ENCODE measurements around the gene PLD5.
A peak's percentile ranks its signal among the peaks of the same experiment; 100 is the strongest.
"Not testable (repeated sequence)": the region's sequence is repeated elsewhere in the genome, so short reads cannot be mapped to it uniquely, and the experiment has no call there.

Gene PLD5

GRCh38 chr1:242211254-242212022 is 313.1 kb downstream of the PLD5 start:
- DNase-seq (ENCODE audit: low spot score), result no peak

- DNase-seq (ENCODE audit: low spot score), result not testable (repeated sequence)
These were observed 314.2 kb downstream of the PLD5 start for GRCh38 chr1:242210316-242210715.

GRCh38 chr1:242209063-242209462 is 315.4 kb downstream of the PLD5 start:
- DNase-seq (ENCODE audit: low spot score), result no peak

GRCh38 chr1:242208021-242208420 is 316.5 kb downstream of the PLD5 start:
- no peak for DNase-seq (ENCODE audit: low spot score)

- no peak for DNase-seq (ENCODE audit: low spot score)
These were observed 317.5 kb downstream of the PLD5 start for GRCh38 chr1:242206994-242207393.

GRCh38 chr1:242205622-242206489 is 318.6 kb downstream of the PLD5 start:
- DNase-seq (ENCODE audit: low spot score), result peak; percentile 13

GRCh38 chr1:242203262-242203661 is 321.2 kb downstream of the PLD5 start:
- no peak for DNase-seq (ENCODE audit: low spot score)

GRCh38 chr1:242201090-242201489 is 323.4 kb downstream of the PLD5 start:
- DNase-seq (ENCODE audit: low spot score), result no peak

GRCh38 chr1:242199776-242200458 is 324.6 kb downstream of the PLD5 start:
- no peak for DNase-seq (ENCODE audit: low spot score)

- no peak for DNase-seq (ENCODE audit: low spot score)
These were observed 326.3 kb downstream of the PLD5 start for GRCh38 chr1:242197907-242198820.

GRCh38 chr1:242196914-242197313 is 327.6 kb downstream of the PLD5 start:
- DNase-seq (ENCODE audit: low spot score), result no peak

GRCh38 chr1:242196101-242196500 is 328.4 kb downstream of the PLD5 start:
- DNase-seq (ENCODE audit: low spot score), result no peak

- DNase-seq (ENCODE audit: low spot score), result no peak
These were observed 334.9 kb downstream of the PLD5 start for GRCh38 chr1:242189591-242189990.

GRCh38 chr1:242187816-242188215 is 336.7 kb downstream of the PLD5 start:
- no peak for DNase-seq (ENCODE audit: low spot score)

- no peak for DNase-seq (ENCODE audit: low spot score)
These were observed 337.3 kb downstream of the PLD5 start for GRCh38 chr1:242187171-242187570.

- DNase-seq (ENCODE audit: low spot score), result no peak
These were observed 338.8 kb downstream of the PLD5 start for GRCh38 chr1:242185731-242186130.

- no peak for DNase-seq (ENCODE audit: low spot score)
These were observed 339.5 kb downstream of the PLD5 start for GRCh38 chr1:242184955-242185354.

GRCh38 chr1:242179767-242180166 is 344.7 kb downstream of the PLD5 start:
- not testable (repeated sequence) for DNase-seq (ENCODE audit: low spot score)

GRCh38 chr1:242178924-242179708 is 345.4 kb downstream of the PLD5 start:
- no peak for DNase-seq (ENCODE audit: low spot score)

GRCh38 chr1:242178436-242178835 is 346.1 kb downstream of the PLD5 start:
- DNase-seq (ENCODE audit: low spot score), result no peak

- DNase-seq (ENCODE audit: low spot score), result no peak
These were observed 362.4 kb downstream of the PLD5 start for GRCh38 chr1:242162140-242162539.

Measured in GM03348 (cell line).